ENCODE data around the gene EIF1AD.
"Not testable (repeated sequence)": the region's sequence is repeated elsewhere in the genome, so short reads cannot be mapped to it uniquely, and the experiment has no call there.

EIF1AD gene

GRCh38 chr11:66022401-66023185 lies 20.6 kb upstream of the EIF1AD start:
- DNase-seq (ENCODE audit: low spot score): peak; percentile 48

- DNase-seq (ENCODE audit: low spot score): peak; percentile 87
These were observed 18.8 kb upstream of the EIF1AD start for GRCh38 chr11:66020618-66021357.

- no peak for DNase-seq (ENCODE audit: low spot score)
These were observed 18.3 kb upstream of the EIF1AD start for GRCh38 chr11:66020212-66020611.

- DNase-seq (ENCODE audit: low spot score): no peak
These were observed 15.4 kb upstream of the EIF1AD start for GRCh38 chr11:66017321-66017720.

- no peak for DNase-seq (ENCODE audit: low spot score)
These were observed 14.8 kb upstream of the EIF1AD start for GRCh38 chr11:66016793-66017177.

- no peak for DNase-seq (ENCODE audit: low spot score)
These were observed 14.2 kb upstream of the EIF1AD start for GRCh38 chr11:66015936-66016792.

- peak; percentile 47 for DNase-seq (ENCODE audit: low spot score)
These were observed 13.5 kb upstream of the EIF1AD start for GRCh38 chr11:66015454-66015881.

- no peak for DNase-seq (ENCODE audit: low spot score)
These were observed 13.0 kb upstream of the EIF1AD start for GRCh38 chr11:66014804-66015453.

- no peak for DNase-seq (ENCODE audit: low spot score)
These were observed 11.8 kb upstream of the EIF1AD start for GRCh38 chr11:66013762-66014100.

- no peak for DNase-seq (ENCODE audit: low spot score)
These were observed 11.2 kb upstream of the EIF1AD start for GRCh38 chr11:66012946-66013761.

- DNase-seq (ENCODE audit: low spot score): no peak
These were observed 10.5 kb upstream of the EIF1AD start for GRCh38 chr11:66012371-66012945.

GRCh38 chr11:66011785-66012303 lies 9.9 kb upstream of the EIF1AD start, which contains the start of gene CST6:
Gene CST6 (plus strand): TSS chr11:66012008. CDS start chr11:66012045, 37 bp downstream.
- DNase-seq (ENCODE audit: low spot score): no peak

GRCh38 chr11:66011239-66011784 lies 9.4 kb upstream of the EIF1AD start:
- peak; percentile 68 for DNase-seq (ENCODE audit: low spot score)

GRCh38 chr11:66010036-66010435 lies 8.1 kb upstream of the EIF1AD start:
- not testable (repeated sequence) for DNase-seq (ENCODE audit: low spot score)

GRCh38 chr11:66008468-66009101 lies 6.6 kb upstream of the EIF1AD start:
- no peak for DNase-seq (ENCODE audit: low spot score)

GRCh38 chr11:66008095-66008467 lies 6.1 kb upstream of the EIF1AD start:
- no peak for DNase-seq (ENCODE audit: low spot score)

- DNase-seq (ENCODE audit: low spot score): no peak
These were observed 5.3 kb upstream of the EIF1AD start for GRCh38 chr11:66007201-66007634.

GRCh38 chr11:66006891-66007176 lies 4.9 kb upstream of the EIF1AD start:
- DNase-seq (ENCODE audit: low spot score): no peak

- no peak for DNase-seq (ENCODE audit: low spot score)
These were observed 4.4 kb upstream of the EIF1AD start for GRCh38 chr11:66006134-66006890.

Data from SW480 (cell line).